ENCODE results near the gene TTC21B. TPM values are rescaled to one million over a fixed set of nuclear protein-coding genes. Genes with fewer than 3 reads are reported as not detected.

Gene TTC21B
- total and polyA plus RNA-seq, 8 donors = 5.4 to 14.7 (median 9.2) TPM

GRCh38 chr2:165898381-165898780 lies 55.2 kb downstream of the TTC21B start:
- Histone ChIP-seq H3K4me3 (no peak overlapping the region), H3K36me3 (peaks cover 0 to 25% (median 4%) of the 10 kb centered on the region in 3 donors), H3K4me1 (no peaks in the 10 kb centered on the region), H3K27ac (no peak overlapping the region), H3K27me3 (no peaks in the 10 kb centered on the region), H3K9me3 (no peaks in the 10 kb centered on the region)
- ATAC-seq (no peak), FAIRE-seq (no peak), DNase-seq (no peak)
- intact Hi-C loops (cut with DNase I) = no loop called here
- TF ChIP-seq CTCF (IDR thresholded peaks at IDR 0.05) = no peak
- WGBS, 2 donors = 91 to 92% methylated on average over 4 of the region's 4 CpGs

GRCh38 chr2:165897726-165898125 lies 55.9 kb downstream of the TTC21B start:
- DNase-seq (no peak), ATAC-seq (peak in 2 of 4 donors; percentile 32 to 40)

GRCh38 chr2:165897074-165897473 lies 56.5 kb downstream of the TTC21B start:
- FAIRE-seq (no peak), ATAC-seq (no peak), DNase-seq (no peak)
- 91 to 93% methylated on average over 5 of the region's 5 CpGs for WGBS, 2 donors
- Histone ChIP-seq H3K36me3 (peaks cover 0 to 25% (median 4%) of the 10 kb centered on the region in 3 donors), H3K4me1 (no peaks in the 10 kb centered on the region), H3K4me3 (no peak overlapping the region), H3K27me3 (no peaks in the 10 kb centered on the region), H3K27ac (no peak overlapping the region), H3K9me3 (no peaks in the 10 kb centered on the region)
- intact Hi-C loops (cut with DNase I) = no loop called here
- TF ChIP-seq CTCF (IDR thresholded peaks at IDR 0.05) = no peak

More at GRCh38 chr2:165897726-165898125, 55.9 kb downstream of the TTC21B start:
- intact Hi-C loops (cut with DNase I) = no loop called here
- no peaks in the 10 kb centered on the region for H3K9me3 ChIP-seq
- peaks cover 0 to 25% (median 4%) of the 10 kb centered on the region in 3 donors for H3K36me3 ChIP-seq
- no peak overlapping the region for H3K4me3 ChIP-seq
- no peak for TF ChIP-seq CTCF (IDR thresholded peaks at IDR 0.05)
- 86 to 90% methylated on average over 5 of the region's 5 CpGs for WGBS, 2 donors
- H3K27ac ChIP-seq = no peak overlapping the region
- no peaks in the 10 kb centered on the region for H3K4me1 ChIP-seq
- no peak for FAIRE-seq
- no peaks in the 10 kb centered on the region for H3K27me3 ChIP-seq

- no peak for ATAC-seq
- FAIRE-seq = no peak
These were observed 57.6 kb downstream of the TTC21B start for GRCh38 chr2:165895974-165896373.

More at GRCh38 chr2:165895974-165896373, 57.6 kb downstream of the TTC21B start:
- WGBS, 2 donors = 92 to 96% methylated on average over 1 of the region's 1 CpG
- no peak for DNase-seq
- Histone ChIP-seq H3K4me3 (no peak overlapping the region), H3K36me3 (peaks cover 0 to 25% (median 4%) of the 10 kb centered on the region in 3 donors), H3K27me3 (no peaks in the 10 kb centered on the region), H3K27ac (no peak overlapping the region), H3K9me3 (no peaks in the 10 kb centered on the region), H3K4me1 (no peaks in the 10 kb centered on the region)
- intact Hi-C loops (cut with DNase I) = no loop called here
- no peak for TF ChIP-seq CTCF (IDR thresholded peaks at IDR 0.05)

Data from pancreas (tissue), 10 donors.